K562 (cell line): ENCODE data around the gene GDF15. TPM values are rescaled to one million over a fixed set of nuclear protein-coding genes. Genes with fewer than 3 reads are reported as not detected.

Source experiments
- ADNP ChIP-seq: fragments of 200-800 bp; sonication (Bioruptor generic); IDR thresholded peaks from 2 replicates; pipeline ENCODE4 v1.6.1; 2016; ENCODE audit warnings: missing genetic modification characterization, missing compliant biosample characterization
- ARHGAP35 ChIP-seq: fragments of 450-650 bp; IDR thresholded peaks from 2 replicates; pipeline ENCODE4 v1.6.1; 2018; ENCODE audit not compliant: partially characterized antibody
- HDGF ChIP-seq: fragments of 450-650 bp; IDR thresholded peaks from 2 replicates; pipeline ENCODE4 v1.6.1; 2016
- HEY1 ChIP-seq: fragments of 250-450 bp; sonication (Bioruptor Pico); IDR thresholded peaks from 2 replicates; pipeline ENCODE4 v1.5.0; 2020; ENCODE audit warnings: mild to moderate bottlenecking, moderate library complexity, borderline replicate concordance
- HNRNPH1 ChIP-seq: fragments of 200-400 bp; formaldehyde crosslinking; optimal IDR thresholded peaks from 2 replicates; pipeline ENCODE3; 2017; ENCODE audit warnings: low read depth, mild to moderate bottlenecking, low read length, moderate library complexity
- HNRNPL ChIP-seq: fragments of 200-400 bp; formaldehyde crosslinking; IDR thresholded peaks from 2 replicates; pipeline ENCODE4 v1.6.1; 2017; ENCODE audit warnings: low read depth, mild to moderate bottlenecking, low read length
- HNRNPLL ChIP-seq: fragments of 200-400 bp; formaldehyde crosslinking; IDR thresholded peaks from 2 replicates; pipeline ENCODE4 v1.6.1; 2017; ENCODE audit warnings: low read length, low read depth, mild to moderate bottlenecking; ENCODE audit not compliant: poor library complexity, severe bottlenecking
- L3MBTL2 ChIP-seq: fragments of 450-650 bp; IDR thresholded peaks from 2 replicates; pipeline ENCODE4 v1.6.1; 2016; ENCODE audit warnings: mild to moderate bottlenecking, moderate library complexity
- LCOR ChIP-seq: sonication (generic); formaldehyde crosslinking; IDR thresholded peaks from 2 replicates; pipeline ENCODE4 v1.8.0; 2022; ENCODE audit warnings: mild to moderate bottlenecking, missing genetic modification reagents
- MAFF ChIP-seq: IDR thresholded peaks from 2 replicates; pipeline ENCODE4 v1.6.1; 2012; ENCODE audit warnings: low read length, improper control_type of control experiment
- PREB ChIP-seq: sonication (generic); formaldehyde crosslinking; IDR thresholded peaks from 2 replicates; pipeline ENCODE4 v1.8.1; 2023; ENCODE audit warnings: mild to moderate bottlenecking, missing genetic modification reagents
- REST ChIP-seq, 2 experiments: fragments of 450-650 bp; formaldehyde crosslinking in 1 of 2; IDR thresholded peaks; 2 replicates each; pipeline versions ENCODE4 v1.4.0 to v1.6.1; 2014 to 2020; ENCODE audit warnings: mild to moderate bottlenecking in 2 of 2, borderline replicate concordance in 1 of 2, low read depth in 1 of 2
- TCF7 ChIP-seq: sonication (generic); IDR thresholded peaks from 2 replicates; pipeline ENCODE4 v1.6.1; 2016; ENCODE audit warnings: antibody characterized with exemption, borderline replicate concordance
- XRCC3 ChIP-seq: fragments of 450-650 bp; IDR thresholded peaks from 2 replicates; pipeline ENCODE4 v1.6.1; 2017; ENCODE audit warnings: mild to moderate bottlenecking, moderate library complexity
- ZNF717 ChIP-seq: fragments of 250-450 bp; sonication (Bioruptor Pico); IDR thresholded peaks from 2 replicates; pipeline ENCODE4 v1.5.0; 2021
- polyA plus RNA-seq, 8 experiments: library from polyadenylated mRNA; depleted of rRNA in 4 of 8; stranded (reverse) in 5 of 8; unstranded in 3 of 8; fragments of >200 nt; fragmentation: Nextera tagmentation in 2 of 8; fragmentation: Illumina TruSeq in 1 of 8; extraction: Ambion mirVana in 2 of 8; extraction: Trizol in 1 of 8; gene quantifications; 2 replicates each; pipeline versions ENCODE4 v1.2.1 to v1.2.3, GENCODE V29; 2011 to 2014; ENCODE audit warnings: inconsistent platforms in 1 of 8, missing spikeins in 1 of 8
- total RNA-seq, 7 experiments: library from RNA; depleted of rRNA in 6 of 7; stranded (reverse); fragments of >200 nt in 6 of 7; fragmentation: Illumina TruSeq in 2 of 7; extraction: Trizol in 2 of 7; gene quantifications; 2 replicates each; pipeline versions ENCODE4 v1.2.1 to v1.2.3, GENCODE V29; 2011 to 2021; ENCODE audit warnings: low replicate concordance in 1 of 7
- TF ChIP-seq, protein P1 (sequence below): fragments of 250-450 bp; sonication (Bioruptor Pico); IDR thresholded peaks from 2 replicates; pipeline ENCODE4 v1.8.0; 2022; ENCODE audit warnings: moderate library complexity, mild to moderate bottlenecking, inconsistent platforms
- TF ChIP-seq, protein P2 (sequence below): fragments of 250-450 bp; sonication (Bioruptor Pico); IDR thresholded peaks from 2 replicates; pipeline ENCODE4 v1.5.1; 2021; ENCODE audit warnings: mild to moderate bottlenecking

Gene GDF15
- total and polyA plus RNA-seq, 9 of the 15 experiments (the other 6 are each of a cell fraction or from before 2014, with no cell fraction given), result 2.3 to 82.4 (median 12.5) TPM

GRCh38 chr19:18437491-18438330 lies 51.8 kb downstream of the GDF15 start, which contains the start of gene ISYNA1 (continued):
- TF ChIP-seq REST (IDR thresholded peaks at IDR 0.05; ENCODE audit: borderline replicate concordance) (no peak), REST (CRISPR knock-in tag; IDR thresholded peaks at IDR 0.05; ENCODE audit: low read depth) (no peak), HNRNPLL (no peak), L3MBTL2 (peak; percentile 89), MAFF (no peak), PREB (CRISPR knock-in tag) (no peak), HEY1 (no peak), HNRNPH1 (no peak), XRCC3 (no peak), TCF7 (no peak; the same call in 1 of the 2 replicates), LCOR (CRISPR knock-in tag) (no peak; the same call in 1 of the 2 replicates), ZNF717 (CRISPR knock-in tag) (no peak), ADNP (tag) (no peak), HNRNPL (0 out of 2 replicates have a peak, but pooled peaks have one; percentile 45), ARHGAP35 (no peak), HDGF (no peak)
- TF ChIP-seq, protein P1, sequence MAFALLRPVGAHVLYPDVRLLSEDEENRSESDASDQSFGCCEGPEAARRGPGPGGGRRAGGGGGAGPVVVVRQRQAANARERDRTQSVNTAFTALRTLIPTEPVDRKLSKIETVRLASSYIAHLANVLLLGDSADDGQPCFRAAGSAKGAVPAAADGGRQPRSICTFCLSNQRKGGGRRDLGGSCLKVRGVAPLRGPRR (CRISPR knock-in tag), result no peak
- TF ChIP-seq, protein P2, sequence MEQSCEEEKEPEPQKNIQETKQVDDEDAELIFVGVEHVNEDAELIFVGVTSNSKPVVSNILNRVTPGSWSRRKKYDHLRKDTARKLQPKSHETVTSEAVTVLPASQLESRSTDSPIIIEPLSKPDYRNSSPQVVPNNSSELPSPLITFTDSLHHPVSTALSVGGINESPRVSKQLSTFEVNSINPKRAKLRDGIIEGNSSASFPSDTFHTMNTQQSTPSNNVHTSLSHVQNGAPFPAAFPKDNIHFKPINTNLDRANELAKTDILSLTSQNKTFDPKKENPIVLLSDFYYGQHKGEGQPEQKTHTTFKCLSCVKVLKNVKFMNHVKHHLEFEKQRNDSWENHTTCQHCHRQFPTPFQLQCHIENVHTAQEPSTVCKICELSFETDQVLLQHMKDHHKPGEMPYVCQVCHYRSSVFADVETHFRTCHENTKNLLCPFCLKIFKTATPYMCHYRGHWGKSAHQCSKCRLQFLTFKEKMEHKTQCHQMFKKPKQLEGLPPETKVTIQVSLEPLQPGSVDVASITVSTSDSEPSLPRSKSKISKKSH, result no peak
